NCI-H2107 (cell line): Measurements from ENCODE around the gene PRPF38A.

Experiments
- DNase-seq: peaks from one replicate; lab custom pipeline; 2025; lab: John Stamatoyannopoulos, UW

PRPF38A gene

GRCh38 chr1:52400131-52400530, 4.3 kb upstream of the PRPF38A start:
- DNase-seq: no peak

GRCh38 chr1:52402860-52403240, 1.6 kb upstream of the PRPF38A start:
- no peak for DNase-seq

- no peak for DNase-seq
These were observed 761 bp upstream of the PRPF38A start for GRCh38 chr1:52403566-52404115.

- DNase-seq: no peak
These were observed 555 bp downstream of the PRPF38A start for GRCh38 chr1:52404975-52405338.

GRCh38 chr1:52413410-52413989, 9.1 kb downstream of the PRPF38A start:
- no peak for DNase-seq

GRCh38 chr1:52414942-52415341, 10.5 kb downstream of the PRPF38A start:
- no peak for DNase-seq

- DNase-seq: no peak
These were observed 12.4 kb downstream of the PRPF38A start for GRCh38 chr1:52416811-52417210.

- DNase-seq: no peak
These were observed 16.3 kb downstream of the PRPF38A start for GRCh38 chr1:52420713-52421112.

- DNase-seq: no peak
These were observed 18.7 kb downstream of the PRPF38A start for GRCh38 chr1:52423055-52423454.

- no peak for DNase-seq
These were observed 19.4 kb downstream of the PRPF38A start for GRCh38 chr1:52423771-52424170.

- DNase-seq: no peak
These were observed 19.8 kb downstream of the PRPF38A start for GRCh38 chr1:52424231-52424636.

- DNase-seq: no peak
These were observed 20.4 kb downstream of the PRPF38A start for GRCh38 chr1:52424813-52425212.

- DNase-seq: no peak
These were observed 22.0 kb downstream of the PRPF38A start for GRCh38 chr1:52426371-52426770.

- no peak for DNase-seq
These were observed 22.8 kb downstream of the PRPF38A start for GRCh38 chr1:52427152-52427551.

- no peak for DNase-seq
These were observed 28.4 kb downstream of the PRPF38A start for GRCh38 chr1:52432807-52433206.

- DNase-seq: no peak
These were observed 30.8 kb downstream of the PRPF38A start for GRCh38 chr1:52435211-52435610.

GRCh38 chr1:52435650-52436049, 31.2 kb downstream of the PRPF38A start:
- DNase-seq: no peak

- DNase-seq: no peak
These were observed 32.4 kb downstream of the PRPF38A start for GRCh38 chr1:52436817-52437216.

GRCh38 chr1:52439976-52440375, 35.6 kb downstream of the PRPF38A start:
- DNase-seq: no peak

- no peak for DNase-seq
These were observed 40.1 kb downstream of the PRPF38A start for GRCh38 chr1:52444463-52444862.

- no peak for DNase-seq
These were observed 49.7 kb downstream of the PRPF38A start for GRCh38 chr1:52454127-52454526.

GRCh38 chr1:52454779-52455178, 50.4 kb downstream of the PRPF38A start:
- no peak for DNase-seq

GRCh38 chr1:52455686-52456085, 51.3 kb downstream of the PRPF38A start:
- DNase-seq: no peak

- DNase-seq: no peak
These were observed 56.3 kb downstream of the PRPF38A start for GRCh38 chr1:52460694-52461093.
